ENCODE measurements around the gene ATP13A2.

DNA sequence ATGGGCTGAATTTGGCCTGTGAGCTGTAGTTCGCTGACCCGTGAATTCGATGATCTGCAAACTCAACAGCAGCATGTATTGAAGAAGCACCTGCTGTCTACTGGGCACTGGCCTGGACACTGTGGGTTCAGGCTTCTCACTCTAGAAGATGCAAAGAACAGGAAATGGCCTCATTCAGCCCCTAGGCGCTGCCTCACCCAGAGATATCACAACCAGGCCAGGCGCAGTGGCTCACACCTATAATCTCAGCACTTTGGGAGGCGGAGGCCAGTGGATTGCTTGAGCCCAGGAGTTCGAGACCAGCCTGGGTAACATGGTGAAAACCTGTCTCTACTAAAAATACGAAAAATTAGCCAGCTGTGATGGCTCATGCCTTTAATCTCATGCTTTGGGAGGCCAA, 55.0 kb downstream of the ATP13A2 start:
- TF ChIP-seq, protein P1, sequence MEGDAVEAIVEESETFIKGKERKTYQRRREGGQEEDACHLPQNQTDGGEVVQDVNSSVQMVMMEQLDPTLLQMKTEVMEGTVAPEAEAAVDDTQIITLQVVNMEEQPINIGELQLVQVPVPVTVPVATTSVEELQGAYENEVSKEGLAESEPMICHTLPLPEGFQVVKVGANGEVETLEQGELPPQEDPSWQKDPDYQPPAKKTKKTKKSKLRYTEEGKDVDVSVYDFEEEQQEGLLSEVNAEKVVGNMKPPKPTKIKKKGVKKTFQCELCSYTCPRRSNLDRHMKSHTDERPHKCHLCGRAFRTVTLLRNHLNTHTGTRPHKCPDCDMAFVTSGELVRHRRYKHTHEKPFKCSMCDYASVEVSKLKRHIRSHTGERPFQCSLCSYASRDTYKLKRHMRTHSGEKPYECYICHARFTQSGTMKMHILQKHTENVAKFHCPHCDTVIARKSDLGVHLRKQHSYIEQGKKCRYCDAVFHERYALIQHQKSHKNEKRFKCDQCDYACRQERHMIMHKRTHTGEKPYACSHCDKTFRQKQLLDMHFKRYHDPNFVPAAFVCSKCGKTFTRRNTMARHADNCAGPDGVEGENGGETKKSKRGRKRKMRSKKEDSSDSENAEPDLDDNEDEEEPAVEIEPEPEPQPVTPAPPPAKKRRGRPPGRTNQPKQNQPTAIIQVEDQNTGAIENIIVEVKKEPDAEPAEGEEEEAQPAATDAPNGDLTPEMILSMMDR (IDR thresholded peaks at IDR 0.05; ENCODE audit: insufficient read depth, low read length), result no peak
- TF ChIP-seq POLR2AphosphoS5 (IDR thresholded peaks at IDR 0.05; ENCODE audit: low read depth), result no peak

Data from HL-60 (cell line).